ENCODE results near the gene PPP6R1.
"Not testable (repeated sequence)": the region's sequence is repeated elsewhere in the genome, so short reads cannot be mapped to it uniquely, and the experiment has no call there.

Gene PPP6R1

GRCh38 chr19:55241935-55242464 lies 16.8 kb downstream of the PPP6R1 start:
- no peak for DNase-seq

DNA sequence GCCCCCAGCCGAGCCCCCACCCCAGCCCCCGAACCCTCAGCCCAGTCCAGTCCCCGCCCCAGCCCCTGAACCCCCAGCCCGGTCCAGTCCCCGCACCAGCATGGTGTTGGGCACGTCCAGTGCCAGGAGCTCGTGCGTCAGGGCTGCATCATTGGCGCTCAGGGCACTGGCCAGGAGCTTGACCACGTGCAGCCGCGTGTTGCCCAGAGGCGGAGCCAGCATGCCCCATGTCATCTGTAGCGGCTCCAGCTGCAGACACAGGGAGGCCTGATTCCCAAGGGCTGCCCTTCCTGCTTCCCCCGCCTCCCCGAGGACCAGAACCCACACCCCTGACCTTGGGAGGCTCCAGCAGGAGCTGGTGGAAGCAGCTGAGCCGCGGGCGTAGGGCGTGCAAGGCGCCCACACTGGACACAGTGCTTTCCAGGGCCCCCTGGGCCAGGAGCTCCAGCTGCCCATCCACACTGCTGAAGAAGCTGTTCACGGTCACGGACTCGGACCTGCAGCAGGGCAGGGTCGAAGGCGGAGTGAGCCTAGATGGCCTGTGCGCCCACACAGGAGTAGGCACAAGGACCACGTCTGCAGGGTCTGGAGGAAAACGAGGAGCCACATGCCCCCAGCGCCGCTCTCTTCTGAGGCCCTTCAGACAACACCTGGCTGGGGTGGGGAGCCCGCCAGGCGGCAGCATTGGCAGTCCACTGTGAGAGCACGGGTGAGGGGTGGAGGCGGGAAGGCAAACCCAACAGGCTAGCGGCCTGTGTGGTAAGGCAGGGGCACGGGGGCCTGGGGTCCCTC lies 17.5 kb downstream of the PPP6R1 start:
- DNase-seq = no peak

GRCh38 chr19:55240713-55241020 lies 18.1 kb downstream of the PPP6R1 start:
- DNase-seq = no peak

DNA sequence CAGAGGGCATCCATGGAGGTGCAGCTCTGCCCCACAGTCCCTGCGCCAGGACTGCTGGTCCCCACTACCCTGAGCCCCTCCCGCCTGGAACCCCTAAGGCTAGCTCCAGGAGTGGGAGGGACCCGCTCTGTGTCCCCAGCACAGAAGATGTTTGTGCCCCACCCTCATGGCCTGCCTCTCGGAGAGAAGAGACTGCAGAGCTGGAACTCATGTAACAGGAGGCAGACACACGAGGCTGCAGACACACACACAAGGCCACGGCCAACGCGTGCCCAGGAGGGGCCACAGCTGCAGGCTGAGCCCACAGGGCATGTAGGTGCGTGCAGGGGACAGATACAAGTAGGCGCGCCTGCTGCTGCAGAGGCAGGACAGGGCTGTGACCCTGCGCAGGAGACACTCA lies 19.8 kb downstream of the PPP6R1 start:
- no peak for DNase-seq

GRCh38 chr19:55238030-55238429 lies 20.8 kb downstream of the PPP6R1 start:
- DNase-seq = no peak

GRCh38 chr19:55232986-55233385 lies 25.8 kb downstream of the PPP6R1 start:
- DNase-seq = no peak

GRCh38 chr19:55232286-55232602 lies 26.6 kb downstream of the PPP6R1 start:
- DNase-seq = no peak

DNA sequence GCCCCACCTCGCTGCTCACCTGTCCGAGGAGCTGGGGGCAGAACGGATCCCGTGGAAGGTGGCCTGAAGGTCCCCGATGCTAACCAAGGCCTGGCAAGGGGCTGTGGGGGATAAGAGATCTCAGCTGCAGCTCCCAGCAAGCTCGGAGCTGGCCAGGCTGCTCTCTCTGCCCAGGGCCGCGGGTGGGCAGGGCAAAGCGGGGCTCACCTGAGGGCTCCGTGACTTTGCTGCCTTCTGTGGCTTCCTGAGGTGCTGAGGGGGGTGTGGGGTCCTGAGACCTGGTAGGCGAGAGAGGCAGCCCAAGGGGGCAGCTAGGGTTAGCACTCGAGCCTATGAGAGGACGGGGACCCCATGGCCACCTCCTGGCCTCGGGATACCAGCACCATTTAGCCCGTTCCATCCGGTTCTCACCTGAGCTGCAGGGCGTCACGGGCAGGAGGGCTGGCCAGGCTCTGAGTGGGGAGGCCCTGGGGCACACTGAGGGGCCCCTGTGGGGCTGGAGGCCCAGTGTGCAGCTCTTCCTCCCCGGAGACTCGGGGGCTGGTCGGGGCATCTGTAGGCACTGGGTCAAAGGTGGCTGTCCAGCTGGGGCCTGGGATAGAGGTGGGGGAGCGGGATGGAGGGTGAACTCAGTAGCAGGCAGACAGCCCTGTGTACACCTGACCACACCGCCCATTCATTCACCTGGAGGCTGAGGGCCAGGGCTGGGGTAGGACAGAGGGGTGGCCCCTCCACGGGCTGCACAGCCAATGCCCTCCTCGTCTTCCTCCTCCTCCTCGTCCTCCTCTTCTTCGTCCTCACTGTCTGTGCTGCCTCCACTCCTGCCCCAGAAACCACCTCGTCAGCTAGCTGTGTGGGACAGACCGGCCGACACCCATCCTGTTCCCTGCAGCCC lies 27.2 kb downstream of the PPP6R1 start:
- DNase-seq = no peak

DNA sequence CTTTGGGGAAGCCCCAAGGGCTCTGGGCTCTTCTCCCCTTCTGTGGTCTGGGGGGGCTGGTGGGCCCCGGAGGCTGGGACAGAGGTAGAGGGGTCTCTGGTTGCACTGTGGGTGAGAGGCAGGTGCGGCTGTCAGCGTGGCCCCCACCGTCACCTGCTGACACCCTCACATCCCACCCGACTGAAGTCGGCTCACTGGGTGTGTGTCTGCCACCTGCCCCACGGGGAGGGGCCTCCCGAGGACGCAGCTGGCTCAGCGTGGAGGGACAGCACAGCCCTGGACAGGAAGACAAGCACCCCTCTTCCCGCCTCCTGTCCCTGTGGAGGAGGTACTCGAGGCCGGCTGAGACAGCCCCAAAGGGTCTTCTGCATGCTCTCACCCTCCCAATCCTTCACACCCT lies 28.0 kb downstream of the PPP6R1 start:
- no peak for DNase-seq

GRCh38 chr19:55230329-55230728 lies 28.5 kb downstream of the PPP6R1 start:
- no peak for DNase-seq

- no peak for DNase-seq
These were observed 29.0 kb downstream of the PPP6R1 start for GRCh38 chr19:55229789-55230182.

- no peak for DNase-seq
These were observed 29.6 kb downstream of the PPP6R1 start for GRCh38 chr19:55229145-55229788.

GRCh38 chr19:55228403-55229031 lies 30.3 kb downstream of the PPP6R1 start, which contains the start of gene TMEM86B:
Gene TMEM86B, minus strand, starts transcription at chr19:55228763. Its CDS starts 22 bp downstream, at chr19:55228741.
- no peak for DNase-seq

DNA sequence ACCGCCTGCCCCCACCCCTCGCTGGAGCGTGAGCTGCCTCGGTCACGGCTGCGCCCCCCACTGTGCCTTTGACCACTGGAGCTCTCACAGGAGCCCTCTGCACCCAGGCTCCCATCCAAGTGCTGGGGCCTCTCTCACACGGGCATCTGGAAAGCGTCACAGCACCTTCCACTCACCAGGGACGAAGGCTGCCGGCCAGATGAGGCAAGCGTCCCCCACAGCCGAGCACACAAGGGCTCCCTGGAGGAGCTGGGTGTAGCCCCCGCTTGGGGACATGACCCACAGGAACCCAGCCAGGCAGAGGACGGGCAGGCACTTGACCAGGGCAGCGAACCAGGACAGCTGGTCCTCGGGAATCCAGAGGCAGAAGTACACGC lies 30.8 kb downstream of the PPP6R1 start:
- no peak for DNase-seq

- no peak for DNase-seq
These were observed 31.4 kb downstream of the PPP6R1 start for GRCh38 chr19:55227241-55228014.

DNA sequence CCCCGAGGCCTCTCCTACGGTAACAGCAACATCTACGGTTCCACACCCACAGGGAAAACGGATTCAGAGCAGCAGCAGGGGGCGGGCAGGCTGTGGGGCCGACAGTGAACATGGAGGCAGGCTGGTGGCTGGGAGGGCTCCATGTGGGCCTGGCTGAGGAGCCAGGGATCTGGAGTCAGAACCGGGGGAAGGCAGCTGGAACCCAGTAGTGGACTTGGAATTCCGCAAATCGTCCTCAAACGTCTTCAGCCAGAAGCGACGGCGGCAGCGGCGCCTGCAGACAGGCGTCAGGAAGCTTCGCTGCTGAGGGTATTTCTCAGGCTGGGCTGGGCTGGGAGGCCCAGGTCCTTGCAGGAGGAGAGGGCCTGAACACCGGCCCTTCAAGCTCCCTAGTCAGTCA lies 32.0 kb downstream of the PPP6R1 start:
- DNase-seq = no peak

DNA sequence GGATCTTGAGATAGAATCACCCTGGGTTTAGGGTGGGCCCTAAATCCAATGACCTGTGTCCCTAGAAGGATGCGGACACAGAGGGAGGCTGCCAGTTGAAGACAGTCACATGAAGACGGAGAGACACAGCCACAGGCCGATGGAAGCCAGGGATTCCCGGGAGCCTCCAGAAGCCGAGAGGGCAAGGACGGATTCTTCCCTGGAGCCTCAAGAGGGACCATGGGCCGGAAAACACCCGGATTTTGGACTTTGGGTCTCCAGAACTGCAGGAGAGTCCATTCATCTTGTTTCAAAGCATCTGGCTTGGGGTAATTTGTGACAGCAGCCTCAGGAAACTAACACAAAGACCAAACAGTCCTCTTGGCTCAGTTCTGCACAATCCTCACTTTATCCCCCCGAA lies 32.5 kb downstream of the PPP6R1 start:
- no peak for DNase-seq

DNA sequence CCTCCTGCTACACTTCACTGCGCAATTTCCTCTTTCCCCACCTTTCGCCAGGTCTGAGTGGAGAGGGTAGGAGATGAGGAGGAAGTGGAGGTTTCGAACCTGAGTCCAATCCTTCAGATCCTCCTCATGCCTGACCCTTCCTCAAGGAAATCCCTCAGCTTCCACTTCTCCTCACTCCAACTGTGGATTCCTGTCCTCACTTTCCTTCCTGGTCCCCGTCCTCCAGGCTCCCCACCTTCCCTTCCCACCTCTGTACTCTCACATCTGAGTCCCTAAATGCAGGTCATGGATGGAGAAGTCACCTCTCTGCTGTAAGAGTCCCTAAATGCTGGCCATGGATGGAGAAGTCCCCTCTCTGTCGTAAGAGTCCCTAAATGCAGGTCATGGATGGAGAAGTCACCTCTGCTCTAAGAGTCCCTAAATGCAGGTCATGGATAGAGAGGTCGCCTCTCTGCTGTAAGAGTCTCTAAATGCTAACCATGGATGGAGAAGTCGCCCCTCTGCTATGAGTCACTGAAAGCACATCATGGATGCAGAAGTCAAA lies 33.3 kb downstream of the PPP6R1 start:
- DNase-seq = no peak

GRCh38 chr19:55224679-55225414 lies 34.0 kb downstream of the PPP6R1 start:
- not testable (repeated sequence) for DNase-seq

GRCh38 chr19:55224038-55224665 lies 34.7 kb downstream of the PPP6R1 start:
- DNase-seq = no peak

Measured in NCI-H1436 treated with DMSO at 0.1 percent for 48 hours (cell line).